GM19438 (cell line): ENCODE measurements around the gene POGLUT2.

Experiments
- ATAC-seq: cut with Tn5 transposase; IDR thresholded peaks from one replicate; pipeline ENCODE4 v1.9.1; 2021; ENCODE audit warnings: low read depth; ENCODE audit not compliant: unreplicated experiment

Gene POGLUT2

DNA sequence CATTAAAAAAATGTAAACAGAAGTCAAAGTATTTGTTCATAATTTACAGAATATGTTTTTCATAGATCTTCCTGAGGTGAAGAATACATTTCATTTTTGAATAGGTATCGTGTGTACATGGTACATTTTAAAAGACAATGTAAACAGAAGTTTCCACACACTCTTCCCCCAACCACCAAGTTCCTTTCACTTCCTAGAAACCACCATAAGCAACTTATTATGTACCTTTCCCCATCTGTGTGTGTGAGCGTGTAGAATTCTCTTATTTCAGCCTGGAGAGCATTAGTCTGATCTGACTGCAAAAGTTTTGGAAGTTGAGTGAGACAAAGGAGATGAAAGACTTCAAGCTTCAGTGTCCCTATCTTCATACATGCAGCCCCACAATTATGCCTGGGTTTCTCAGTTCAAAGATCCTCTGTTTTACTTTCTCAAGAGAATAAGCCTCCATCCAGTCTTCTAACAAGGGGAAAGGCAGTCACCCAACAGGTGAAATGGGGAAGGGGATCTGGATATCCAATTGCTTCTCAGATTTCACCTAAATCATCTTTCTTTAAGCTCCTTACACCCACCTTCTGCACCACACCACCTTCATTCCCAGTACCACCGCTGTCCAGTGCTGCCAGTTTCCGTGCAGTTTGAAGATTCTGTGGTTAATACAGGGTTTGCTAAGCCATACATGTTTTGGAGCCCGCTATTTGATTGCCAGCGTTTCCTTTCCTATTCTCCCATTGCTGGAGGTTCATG lies 27.3 kb downstream of the POGLUT2 start:
- ATAC-seq: no peak

DNA sequence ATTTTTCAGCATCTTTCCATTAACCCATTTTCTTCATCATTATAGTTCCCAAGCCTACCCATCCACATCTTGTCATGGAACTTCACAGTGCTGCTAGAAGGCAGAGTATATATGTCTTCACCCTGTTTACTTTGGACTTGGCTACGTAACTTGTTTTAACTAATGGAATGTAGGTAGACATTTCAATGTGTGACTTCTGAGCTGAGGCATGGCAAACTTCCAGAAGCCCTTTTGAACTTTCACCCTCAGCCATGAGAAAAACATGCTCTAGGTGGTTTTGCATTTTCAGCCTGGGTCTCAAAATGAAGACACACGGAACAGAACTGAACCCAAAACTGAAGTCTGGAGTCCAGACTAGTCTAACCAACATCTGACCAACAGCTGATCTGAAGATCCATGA lies 28.3 kb downstream of the POGLUT2 start:
- no peak for ATAC-seq

DNA sequence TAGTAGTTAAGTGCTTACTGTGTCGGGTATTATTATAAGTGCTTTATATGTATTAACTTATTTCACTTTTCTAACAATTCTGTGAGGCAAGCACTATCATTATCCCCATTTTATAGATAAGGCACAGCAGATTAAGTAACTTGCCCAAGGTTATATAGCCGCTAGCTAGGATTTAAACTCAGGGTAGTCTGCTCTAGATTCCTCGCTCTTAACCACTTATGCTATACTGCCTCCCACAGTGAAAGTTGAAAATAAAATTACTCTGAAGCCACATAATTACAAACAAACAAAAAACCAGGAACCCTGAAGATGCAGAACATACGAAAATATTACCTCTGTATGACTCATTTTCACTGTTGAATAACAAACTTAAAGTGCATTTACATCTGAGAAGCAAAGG lies 29.1 kb downstream of the POGLUT2 start:
- ATAC-seq: no peak

DNA sequence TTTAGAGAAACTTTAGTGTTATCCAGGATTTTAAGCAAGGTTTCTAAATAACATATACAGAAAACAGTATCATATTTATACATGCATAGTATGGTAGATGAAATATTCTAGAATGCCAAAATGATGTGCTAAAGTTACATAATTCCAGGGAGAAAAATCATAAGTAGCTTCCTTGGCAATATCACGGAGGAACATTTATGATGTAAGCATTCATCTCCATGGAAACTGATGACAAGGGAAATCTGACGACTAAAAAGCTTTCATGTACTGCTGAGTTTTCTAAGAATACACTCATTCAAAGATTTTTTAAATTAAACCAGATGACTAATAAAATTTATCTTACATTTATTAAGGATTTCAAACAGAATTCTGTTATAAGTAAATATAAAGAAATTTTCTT lies 29.9 kb downstream of the POGLUT2 start:
- ATAC-seq: no peak

DNA sequence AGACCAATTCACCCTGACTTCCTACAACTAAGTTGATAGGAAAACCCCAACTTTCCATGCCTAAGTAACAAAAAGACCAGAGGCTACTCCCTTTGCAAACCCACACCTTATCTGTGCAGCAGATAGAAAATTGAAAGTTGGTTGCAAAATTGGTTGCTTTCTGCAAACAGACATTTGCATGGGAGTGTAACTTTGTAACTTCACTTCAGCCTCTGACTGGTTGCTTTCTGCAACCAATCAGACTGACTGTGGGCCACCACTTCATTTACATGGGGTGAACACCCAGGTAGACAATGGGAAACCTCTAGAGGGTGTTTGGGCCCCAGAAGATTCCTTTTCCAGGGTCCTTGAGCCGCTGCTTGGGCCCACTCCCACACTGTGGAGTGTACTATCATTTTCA lies 35.0 kb downstream of the POGLUT2 start:
- ATAC-seq: no peak

DNA sequence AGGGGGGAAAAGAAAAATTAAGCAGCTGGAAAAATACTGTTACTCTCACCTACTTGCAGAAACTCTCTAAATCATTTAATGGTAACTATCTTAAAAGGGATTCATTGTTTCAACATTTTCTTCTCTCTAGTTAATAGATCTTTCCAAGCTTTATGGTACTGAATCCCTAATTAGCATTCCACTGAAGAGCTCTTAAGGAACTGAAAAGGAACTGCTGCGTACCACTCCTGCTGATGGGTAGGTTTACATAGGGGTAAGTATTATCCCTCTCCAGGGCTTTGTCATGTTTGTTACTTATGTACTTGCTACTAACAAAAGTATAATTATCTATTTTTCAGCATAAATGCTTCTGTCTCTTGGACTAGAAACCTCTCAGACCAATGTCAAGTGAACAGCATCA lies 37.7 kb downstream of the POGLUT2 start:
- ATAC-seq: no peak

DNA sequence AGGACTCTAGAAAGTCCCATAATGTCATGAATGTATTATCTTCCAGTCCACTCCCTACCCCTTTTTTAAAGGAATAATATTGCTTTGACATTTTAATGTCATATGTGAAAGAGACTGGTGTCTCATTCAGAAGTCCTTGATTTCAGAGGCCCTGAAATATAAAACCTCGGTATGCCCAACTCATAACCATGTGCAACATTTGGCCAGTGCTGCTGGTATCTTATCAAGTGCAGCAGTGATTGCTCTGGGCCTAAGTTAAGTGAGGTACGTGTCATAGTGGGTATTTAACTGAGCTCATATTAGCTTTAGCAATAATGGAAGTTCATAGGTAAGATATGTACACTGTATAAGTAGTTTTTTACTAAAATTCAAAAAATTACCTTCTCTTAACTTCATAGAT lies 39.9 kb downstream of the POGLUT2 start:
- no peak for ATAC-seq

DNA sequence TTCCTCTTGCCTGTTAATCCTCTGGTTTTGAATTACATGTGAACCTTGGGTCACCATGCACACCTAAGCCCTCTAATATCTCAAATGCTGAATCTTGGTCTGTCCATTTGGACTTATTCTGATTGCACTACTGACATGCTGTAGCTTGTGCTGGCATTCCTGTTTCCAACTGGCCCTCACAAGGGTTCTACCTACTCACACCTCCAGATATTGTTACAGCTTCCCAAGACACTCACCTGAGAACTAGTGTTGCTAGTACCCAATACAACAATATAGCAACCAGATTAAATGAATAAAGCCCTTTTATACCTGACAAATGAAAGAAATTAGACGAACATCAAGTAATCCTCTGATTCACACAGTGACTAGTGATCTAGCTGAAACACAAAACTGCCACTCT lies 41.8 kb downstream of the POGLUT2 start:
- no peak for ATAC-seq

DNA sequence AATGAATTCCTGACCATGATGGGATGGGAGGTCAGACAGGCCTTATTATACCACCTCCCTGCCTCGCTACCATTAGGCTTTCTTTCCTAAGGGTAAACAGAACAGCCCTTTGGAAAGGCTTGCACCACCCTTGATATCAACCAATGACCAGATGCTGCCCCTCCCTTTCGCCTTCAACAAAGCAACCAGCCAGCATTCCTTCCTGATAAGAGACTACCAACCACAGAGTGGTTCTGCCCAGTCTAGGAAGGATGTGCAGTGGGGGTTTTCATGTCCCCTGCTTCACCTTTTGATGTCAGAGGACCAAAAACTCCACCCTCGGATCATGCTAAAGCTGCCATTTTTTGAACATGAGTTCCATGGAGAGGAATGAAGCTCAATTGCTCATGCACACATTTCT lies 46.9 kb downstream of the POGLUT2 start:
- ATAC-seq: no peak

DNA sequence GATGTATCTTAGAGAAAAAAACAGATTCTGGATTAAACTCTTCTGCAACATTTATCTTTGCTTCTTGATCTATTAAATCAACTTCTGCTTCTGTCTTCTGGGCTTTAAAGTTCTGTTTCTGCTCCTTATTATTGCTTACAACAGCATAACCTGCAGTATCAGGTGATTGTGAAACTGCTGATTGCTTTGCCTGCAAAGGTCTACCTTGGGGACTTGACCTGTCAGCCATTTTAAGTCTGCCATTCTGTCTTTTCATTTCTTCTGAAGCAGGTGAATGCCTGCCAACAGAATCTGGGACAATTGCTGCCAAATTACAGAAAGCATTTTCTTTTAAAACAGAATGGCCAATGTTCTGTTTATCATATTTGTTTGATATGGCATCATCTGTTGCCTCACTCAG lies 56.3 kb downstream of the POGLUT2 start:
- ATAC-seq: no peak

DNA sequence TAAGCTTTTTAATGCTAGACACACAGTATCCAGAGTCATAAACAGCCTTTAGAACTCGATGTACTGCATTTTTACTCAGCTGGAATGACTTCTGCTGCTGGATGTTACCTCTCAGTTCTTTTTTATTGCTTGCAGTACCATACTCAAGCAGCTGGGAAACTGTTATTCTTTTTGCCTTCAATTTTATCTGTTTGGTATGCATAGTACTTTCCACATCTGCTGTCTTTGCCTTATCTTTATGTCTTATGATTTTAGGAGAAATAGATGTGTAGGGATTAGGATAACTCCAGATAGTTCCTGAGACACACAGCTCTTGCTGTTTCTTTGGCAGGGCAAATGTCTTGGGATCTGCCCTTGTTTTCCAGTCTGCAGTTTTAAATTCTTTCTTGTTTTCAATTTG lies 56.7 kb downstream of the POGLUT2 start:
- ATAC-seq: no peak
